ENCODE results near the gene CTSO. TPM values are rescaled to one million over a fixed set of nuclear protein-coding genes. Genes with fewer than 3 reads are reported as not detected.

CTSO gene
- total and polyA plus RNA-seq, 10 donors: 8.0 to 48.7 (median 25.6) TPM

- no peak for DNase-seq
- H3K4me3 ChIP-seq: no peak overlapping the region
- intact Hi-C loops (cut with DNase I; ENCODE audit: low total_unique reads): no loop called here
- peaks cover 0 to 2% (median 0%) of the 10 kb centered on the region in 7 donors for H3K27me3 ChIP-seq (replicated peaks in 1 of 7)
- H3K9me3 ChIP-seq: no peaks in the 10 kb centered on the region
- WGBS, 5 donors: 64 to 77% (median 72%) methylated on average over 8 of the region's 8 CpGs
- no peaks in the 10 kb centered on the region for H3K4me1 ChIP-seq
- TF ChIP-seq, protein P1, sequence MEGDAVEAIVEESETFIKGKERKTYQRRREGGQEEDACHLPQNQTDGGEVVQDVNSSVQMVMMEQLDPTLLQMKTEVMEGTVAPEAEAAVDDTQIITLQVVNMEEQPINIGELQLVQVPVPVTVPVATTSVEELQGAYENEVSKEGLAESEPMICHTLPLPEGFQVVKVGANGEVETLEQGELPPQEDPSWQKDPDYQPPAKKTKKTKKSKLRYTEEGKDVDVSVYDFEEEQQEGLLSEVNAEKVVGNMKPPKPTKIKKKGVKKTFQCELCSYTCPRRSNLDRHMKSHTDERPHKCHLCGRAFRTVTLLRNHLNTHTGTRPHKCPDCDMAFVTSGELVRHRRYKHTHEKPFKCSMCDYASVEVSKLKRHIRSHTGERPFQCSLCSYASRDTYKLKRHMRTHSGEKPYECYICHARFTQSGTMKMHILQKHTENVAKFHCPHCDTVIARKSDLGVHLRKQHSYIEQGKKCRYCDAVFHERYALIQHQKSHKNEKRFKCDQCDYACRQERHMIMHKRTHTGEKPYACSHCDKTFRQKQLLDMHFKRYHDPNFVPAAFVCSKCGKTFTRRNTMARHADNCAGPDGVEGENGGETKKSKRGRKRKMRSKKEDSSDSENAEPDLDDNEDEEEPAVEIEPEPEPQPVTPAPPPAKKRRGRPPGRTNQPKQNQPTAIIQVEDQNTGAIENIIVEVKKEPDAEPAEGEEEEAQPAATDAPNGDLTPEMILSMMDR (IDR thresholded peaks at IDR 0.05 in 8 of 11, conservative IDR thresholded peaks at IDR 0.05 in 3 of 11): no peak
- TF ChIP-seq POLR2A (IDR thresholded peaks at IDR 0.05) (no peak), POLR2AphosphoS5 (IDR thresholded peaks at IDR 0.05) (no peak)
- no peak overlapping the region for H3K27ac ChIP-seq
- no peaks in the 10 kb centered on the region for H3K36me3 ChIP-seq
These were observed 10.6 kb upstream of the CTSO start for GRCh38 chr4:155964016-155964891.

GRCh38 chr4:155962767-155963166 is 9.1 kb upstream of the CTSO start:
- H3K27ac ChIP-seq: no peak overlapping the region
- TF ChIP-seq POLR2A (IDR thresholded peaks at IDR 0.05): no peak
- no peak for TF ChIP-seq POLR2AphosphoS5 (IDR thresholded peaks at IDR 0.05)
- TF ChIP-seq, protein P1 (IDR thresholded peaks at IDR 0.05 in 8 of 11, conservative IDR thresholded peaks at IDR 0.05 in 3 of 11): no peak
- H3K9me3 ChIP-seq: no peaks in the 10 kb centered on the region
- 74 to 93% (median 79%) methylated on average over 2 of the region's 2 CpGs for WGBS, 5 donors
- H3K36me3 ChIP-seq: no peaks in the 10 kb centered on the region
- DNase-seq: no peak
- no peaks in the 10 kb centered on the region for H3K4me1 ChIP-seq
- intact Hi-C loops (cut with DNase I; ENCODE audit: low total_unique reads): no loop called here
- no peak overlapping the region for H3K4me3 ChIP-seq
- H3K27me3 ChIP-seq (replicated peaks in 1 of 7): peaks cover 0 to 4% (median 0%) of the 10 kb centered on the region in 7 donors

GRCh38 chr4:155961575-155961974 is 7.9 kb upstream of the CTSO start:
- TF ChIP-seq, protein P1 (IDR thresholded peaks at IDR 0.05 in 8 of 11, conservative IDR thresholded peaks at IDR 0.05 in 3 of 11): no peak
- TF ChIP-seq POLR2A (IDR thresholded peaks at IDR 0.05) (no peak), POLR2AphosphoS5 (IDR thresholded peaks at IDR 0.05) (no peak)
- WGBS, 5 donors: 90 to 97% (median 96%) methylated on average over 4 of the region's 4 CpGs
- Histone ChIP-seq H3K4me1 (no peaks in the 10 kb centered on the region), H3K4me3 (no peak overlapping the region), H3K27ac (no peak overlapping the region), H3K36me3 (no peaks in the 10 kb centered on the region), H3K9me3 (no peaks in the 10 kb centered on the region), H3K27me3 (replicated peaks in 1 of 7) (peaks cover 0 to 4% (median 0%) of the 10 kb centered on the region in 7 donors)
- DNase-seq: no peak
- intact Hi-C loops (cut with DNase I; ENCODE audit: low total_unique reads): no loop called here

DNA sequence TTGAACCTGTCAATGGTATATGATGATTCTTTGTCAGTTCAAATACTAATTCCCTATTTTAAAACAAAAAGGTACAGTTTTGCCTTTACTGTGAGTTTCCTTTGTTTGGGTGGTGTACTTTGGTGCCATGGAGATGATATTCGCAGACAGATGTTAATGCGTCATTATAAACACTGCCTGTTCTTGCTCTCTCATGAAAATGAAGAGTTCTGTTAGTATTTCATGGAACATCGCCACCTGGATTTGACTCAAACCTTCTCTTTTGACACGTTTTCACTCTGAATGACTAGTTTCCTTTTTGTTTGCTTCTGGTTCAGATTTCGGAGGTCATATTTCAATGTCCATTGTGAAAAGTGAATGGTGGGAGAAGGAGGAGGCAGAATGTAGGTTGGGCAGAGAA is 6.9 kb upstream of the CTSO start:
- intact Hi-C loops (cut with DNase I; ENCODE audit: low total_unique reads): no loop called here
- peaks cover 0 to 4% (median 0%) of the 10 kb centered on the region in 7 donors for H3K27me3 ChIP-seq (replicated peaks in 1 of 7)
- TF ChIP-seq POLR2A (IDR thresholded peaks at IDR 0.05) (no peak), POLR2AphosphoS5 (IDR thresholded peaks at IDR 0.05) (no peak)
- TF ChIP-seq, protein P1 (IDR thresholded peaks at IDR 0.05 in 8 of 11, conservative IDR thresholded peaks at IDR 0.05 in 3 of 11): no peak
- H3K27ac ChIP-seq: no peak overlapping the region
- DNase-seq: no peak
- 65 to 76% (median 72%) methylated on average over 5 of the region's 5 CpGs for WGBS, 5 donors
- H3K9me3 ChIP-seq: no peaks in the 10 kb centered on the region
- H3K4me3 ChIP-seq: no peak overlapping the region
- H3K4me1 ChIP-seq: no peaks in the 10 kb centered on the region
- H3K36me3 ChIP-seq: no peaks in the 10 kb centered on the region
